ENCODE results near the gene PRR15L. TPM values are rescaled to one million over a fixed set of nuclear protein-coding genes. Genes with fewer than 3 reads are reported as not detected.
"Not testable (repeated sequence)": the region's sequence is repeated elsewhere in the genome, so short reads cannot be mapped to it uniquely, and the experiment has no call there.

The PRR15L gene
- total RNA-seq, 2 donors from 2014 or later = 0.57 to 0.60 TPM

GRCh38 chr17:47927821-47928400 lies 29.8 kb downstream of the PRR15L start:
- Histone ChIP-seq H3K4me3 (ENCODE audit: low read length) (no peak overlapping the region), H3K9ac (ENCODE audit: extremely low read depth, low read length, poor library complexity, severe bottlenecking) (no peak overlapping the region), H3K9me3 (ENCODE audit: control insufficient read depth, low read length) (no peaks in the 10 kb centered on the region), H3K27ac (ENCODE audit: low read depth, low read length) (no peak overlapping the region), H3K27me3 (ENCODE audit: control insufficient read depth, insufficient read depth, low read length, poor library complexity, severe bottlenecking) (no peaks in the 10 kb centered on the region), H3K36me3 (ENCODE audit: control insufficient read depth, insufficient read depth, low read length) (peaks cover 24% of the 10 kb centered on the region), H3K4me1 (ENCODE audit: control insufficient read depth, insufficient read depth, low read length) (no peaks in the 10 kb centered on the region)
- 94 to 100% methylated on average over 2 to 20 of the region's 20 CpGs for WGBS, 2 experiments (ENCODE audit: insufficient coverage in 1 of 2, insufficient read length in 1 of 2)
- Mint-ChIP-seq H3K4me1 (no peaks in the 10 kb centered on the region), H3K27ac (no peak overlapping the region), H3K4me3 (no peak overlapping the region), H3K36me3 (ENCODE audit: low read depth) (peaks cover 37% of the 10 kb centered on the region), H3K27me3 (ENCODE audit: insufficient read depth) (no peaks in the 10 kb centered on the region), H3K9me3 (no peaks in the 10 kb centered on the region)
- TF ChIP-seq CTCF (conservative IDR thresholded peaks at IDR 0.05) = no peak
- DNase-seq = no peak

- no peak for DNase-seq
- Mint-ChIP-seq H3K9me3 (no peaks in the 10 kb centered on the region), H3K36me3 (ENCODE audit: low read depth) (peaks cover 42% of the 10 kb centered on the region), H3K4me1 (no peaks in the 10 kb centered on the region), H3K4me3 (no peak overlapping the region), H3K27me3 (ENCODE audit: insufficient read depth) (no peaks in the 10 kb centered on the region), H3K27ac (no peak overlapping the region)
- Histone ChIP-seq H3K4me1 (ENCODE audit: control insufficient read depth, insufficient read depth, low read length) (no peaks in the 10 kb centered on the region), H3K27me3 (ENCODE audit: control insufficient read depth, insufficient read depth, low read length, poor library complexity, severe bottlenecking) (no peaks in the 10 kb centered on the region), H3K36me3 (ENCODE audit: control insufficient read depth, insufficient read depth, low read length) (peaks cover 26% of the 10 kb centered on the region), H3K9ac (ENCODE audit: extremely low read depth, low read length, poor library complexity, severe bottlenecking) (no peak overlapping the region), H3K27ac (ENCODE audit: low read depth, low read length) (no peak overlapping the region), H3K4me3 (ENCODE audit: low read length) (no peak overlapping the region), H3K9me3 (ENCODE audit: control insufficient read depth, low read length) (no peaks in the 10 kb centered on the region)
- 75 to 84% methylated on average over 1 to 3 of the region's 3 CpGs for WGBS, 2 experiments (ENCODE audit: insufficient coverage in 1 of 2, insufficient read length in 1 of 2)
- TF ChIP-seq CTCF (conservative IDR thresholded peaks at IDR 0.05) = no peak
These were observed 32.0 kb downstream of the PRR15L start for GRCh38 chr17:47925678-47925988.

GRCh38 chr17:47924785-47925677 lies 32.7 kb downstream of the PRR15L start:
- Histone ChIP-seq H3K4me3 (ENCODE audit: low read length) (no peak overlapping the region), H3K4me1 (ENCODE audit: control insufficient read depth, insufficient read depth, low read length) (no peaks in the 10 kb centered on the region), H3K9me3 (ENCODE audit: control insufficient read depth, low read length) (no peaks in the 10 kb centered on the region), H3K36me3 (ENCODE audit: control insufficient read depth, insufficient read depth, low read length) (peaks cover 22% of the 10 kb centered on the region), H3K27ac (ENCODE audit: low read depth, low read length) (no peak overlapping the region), H3K9ac (ENCODE audit: extremely low read depth, low read length, poor library complexity, severe bottlenecking) (no peak overlapping the region), H3K27me3 (ENCODE audit: control insufficient read depth, insufficient read depth, low read length, poor library complexity, severe bottlenecking) (no peaks in the 10 kb centered on the region)
- peaks cover 42% of the 10 kb centered on the region for H3K36me3 Mint-ChIP-seq (ENCODE audit: low read depth)
- DNase-seq = no peak
- no peaks in the 10 kb centered on the region for H3K4me1 Mint-ChIP-seq
- no peak overlapping the region for H3K27ac Mint-ChIP-seq
- no peak overlapping the region for H3K4me3 Mint-ChIP-seq
- TF ChIP-seq CTCF (conservative IDR thresholded peaks at IDR 0.05) = no peak
- no peaks in the 10 kb centered on the region for H3K9me3 Mint-ChIP-seq
- no peaks in the 10 kb centered on the region for H3K27me3 Mint-ChIP-seq (ENCODE audit: insufficient read depth)
- WGBS, 2 experiments (ENCODE audit: insufficient coverage in 1 of 2, insufficient read length in 1 of 2) = 94 to 96% methylated on average over 17 to 23 of the region's 23 CpGs

- not testable (repeated sequence) for H3K9me3 ChIP-seq (ENCODE audit: control insufficient read depth, low read length); H3K4me3 ChIP-seq (ENCODE audit: low read length); H3K9me3 Mint-ChIP-seq; H3K27me3 ChIP-seq (ENCODE audit: control insufficient read depth, insufficient read depth, low read length, poor library complexity, severe bottlenecking); H3K4me3 Mint-ChIP-seq; H3K27me3 Mint-ChIP-seq (ENCODE audit: insufficient read depth); H3K4me1 Mint-ChIP-seq; H3K27ac ChIP-seq (ENCODE audit: low read depth, low read length); H3K27ac Mint-ChIP-seq; H3K4me1 ChIP-seq (ENCODE audit: control insufficient read depth, insufficient read depth, low read length); DNase-seq; H3K9ac ChIP-seq (ENCODE audit: extremely low read depth, low read length, poor library complexity, severe bottlenecking)
- 92 to 93% methylated on average over 10 to 14 of the region's 14 CpGs for WGBS, 2 experiments (ENCODE audit: insufficient coverage in 1 of 2, insufficient read length in 1 of 2)
- peaks cover 34% of the 10 kb centered on the region for H3K36me3 Mint-ChIP-seq (ENCODE audit: low read depth)
- H3K36me3 ChIP-seq (ENCODE audit: control insufficient read depth, insufficient read depth, low read length) = peaks cover 19% of the 10 kb centered on the region
These were observed 37.8 kb downstream of the PRR15L start for GRCh38 chr17:47919889-47920288.

Measured in endodermal cell (in vitro differentiated cells).